Ectodermal cell (in vitro differentiated cells): ENCODE measurements around the gene MBTD1.

Source experiments
- H3K27ac ChIP-seq: 2 replicates; pipeline ENCODE4 v1.7.0; 2013; ENCODE audit warnings: mild to moderate bottlenecking, low read depth, low read length; ENCODE audit not compliant: insufficient read depth, poor library complexity, severe bottlenecking
- H3K27me3 ChIP-seq: 2 replicates; pipeline ENCODE4 v1.7.0; 2013; ENCODE audit warnings: mild to moderate bottlenecking, low read length; ENCODE audit not compliant: insufficient read depth, control insufficient read depth, poor library complexity, severe bottlenecking
- H3K36me3 ChIP-seq: one replicate; pipeline ENCODE4 v1.7.0; 2013; ENCODE audit warnings: low read length; ENCODE audit not compliant: control insufficient read depth, insufficient read depth
- H3K4me1 ChIP-seq: one replicate; pipeline ENCODE4 v1.7.0; 2013; ENCODE audit warnings: low read length; ENCODE audit not compliant: control insufficient read depth, insufficient read depth
- H3K4me3 ChIP-seq: 2 replicates; pipeline ENCODE4 v1.7.0; 2013; ENCODE audit warnings: low read depth, low read length, control low read depth; ENCODE audit not compliant: insufficient read depth
- H3K9me3 ChIP-seq: 2 replicates; pipeline ENCODE4 v1.7.0; 2013; ENCODE audit warnings: mild to moderate bottlenecking, low read length, moderate library complexity; ENCODE audit not compliant: control insufficient read depth
- WGBS, 2 experiments: methylation state at CpG; one replicate each; pipeline ENCODE4 v1.1.7; 2013; ENCODE audit warnings: missing lambda C conversion rate in 2 of 2; 5-methylcytosine and 5-hydroxymethylcytosine counted together

The MBTD1 gene

DNA sequence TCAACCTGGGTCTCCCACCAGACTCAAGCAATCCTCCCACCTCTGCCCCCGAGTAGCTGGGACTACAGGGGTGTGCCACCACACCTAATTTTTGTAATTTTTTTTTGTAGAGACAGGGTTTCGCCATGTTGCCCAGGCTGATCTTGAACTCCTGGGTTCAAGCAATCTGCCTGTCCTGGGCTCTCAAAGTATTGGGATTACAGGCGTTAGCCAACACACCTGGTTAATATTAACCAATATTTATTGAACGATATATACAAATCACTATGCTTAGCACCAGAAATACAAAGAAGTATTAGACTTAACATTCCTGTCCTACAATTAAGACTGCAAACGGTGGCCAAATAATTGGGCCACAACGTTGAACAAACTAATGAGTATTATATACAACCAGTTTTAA is 4.2 kb downstream of the MBTD1 start:
- Histone ChIP-seq H3K27ac (no peak overlapping the region), H3K4me3 (no peak overlapping the region), H3K9me3 (no peaks in the 10 kb centered on the region), H3K4me1 (peaks cover 12% of the 10 kb centered on the region), H3K27me3 (no peaks in the 10 kb centered on the region), H3K36me3 (peaks cover 5% of the 10 kb centered on the region)
- 94% methylated on average over 4 to 6 of the region's 6 CpGs for WGBS, 2 experiments

DNA sequence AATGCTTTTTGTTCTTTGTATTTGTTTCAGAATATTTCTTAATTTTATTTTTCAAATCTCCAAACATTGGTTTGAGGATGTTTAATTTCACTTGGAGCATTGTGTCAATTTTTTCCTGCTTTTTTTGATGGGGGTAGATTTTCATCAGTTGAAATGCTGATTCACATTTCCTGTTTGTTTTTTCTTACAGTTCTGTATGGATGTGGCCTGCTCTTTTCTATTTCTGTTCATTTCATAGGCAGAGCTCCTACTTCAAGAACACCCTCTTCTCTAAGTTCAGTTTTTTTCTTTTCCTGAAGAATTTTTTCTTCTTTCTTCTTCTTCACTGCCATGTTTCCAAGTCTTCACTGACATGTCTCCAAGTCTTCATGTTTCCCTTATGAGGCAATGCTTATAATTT is 8.8 kb downstream of the MBTD1 start:
- no peaks in the 10 kb centered on the region for H3K9me3 ChIP-seq
- no peak overlapping the region for H3K27ac ChIP-seq
- H3K4me3 ChIP-seq, result no peak overlapping the region
- peaks cover 5% of the 10 kb centered on the region for H3K36me3 ChIP-seq
- no peaks in the 10 kb centered on the region for H3K4me1 ChIP-seq
- H3K27me3 ChIP-seq, result no peaks in the 10 kb centered on the region

DNA sequence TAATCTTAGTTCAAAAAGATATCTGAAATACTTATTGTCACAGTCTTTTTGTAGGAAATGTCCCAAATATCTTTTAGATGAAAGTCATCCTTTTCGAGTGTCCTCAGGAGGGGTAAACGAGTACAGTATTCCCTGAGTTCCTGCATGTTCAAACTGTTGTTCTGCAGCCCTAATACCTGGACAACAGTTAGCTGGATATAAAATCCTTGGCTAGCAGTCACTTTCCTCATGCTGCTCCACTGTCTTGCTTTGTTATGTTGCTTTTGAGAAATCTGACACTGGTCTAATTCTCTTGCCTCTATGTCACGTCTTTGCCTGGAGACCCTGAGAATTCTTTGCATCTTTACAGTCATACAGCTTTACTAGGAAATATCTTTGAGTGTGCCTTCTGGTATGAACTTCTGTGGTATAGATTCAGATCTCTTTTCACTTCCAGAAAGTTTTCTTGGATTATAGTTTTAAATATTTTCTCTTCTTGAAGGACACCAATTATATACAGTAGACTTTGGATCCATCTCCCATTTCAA is 9.5 kb downstream of the MBTD1 start:
- Histone ChIP-seq H3K9me3 (no peaks in the 10 kb centered on the region), H3K36me3 (peaks cover 5% of the 10 kb centered on the region), H3K27ac (no peak overlapping the region), H3K27me3 (no peaks in the 10 kb centered on the region), H3K4me1 (no peaks in the 10 kb centered on the region), H3K4me3 (no peak overlapping the region)
- WGBS, 2 experiments, result 97 to 98% methylated on average over 3 of the region's 3 CpGs

DNA sequence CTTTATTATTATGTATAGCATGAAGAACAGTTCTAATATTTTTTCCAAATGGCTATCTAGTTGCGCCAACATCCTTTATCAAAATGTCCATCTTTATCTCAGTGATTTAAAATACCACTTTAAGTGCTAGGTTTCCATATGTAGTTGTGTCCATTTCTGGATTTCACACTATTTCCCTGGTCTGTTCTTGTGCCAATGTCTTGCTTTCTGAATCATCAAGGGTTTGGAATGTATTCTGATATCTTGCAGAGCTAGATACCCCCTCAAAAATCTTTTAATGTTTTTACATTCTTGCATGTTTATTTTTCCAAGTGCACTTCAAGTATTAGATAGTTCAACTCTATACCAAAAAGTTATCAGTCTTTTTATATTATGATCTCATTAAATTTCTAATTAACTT is 14.3 kb downstream of the MBTD1 start:
- 92 to 100% methylated on average over 1 of the region's 1 CpG for WGBS, 2 experiments
- Histone ChIP-seq H3K27me3 (no peaks in the 10 kb centered on the region), H3K4me1 (no peaks in the 10 kb centered on the region), H3K27ac (no peak overlapping the region), H3K4me3 (no peak overlapping the region), H3K9me3 (no peaks in the 10 kb centered on the region), H3K36me3 (no peaks in the 10 kb centered on the region)

DNA sequence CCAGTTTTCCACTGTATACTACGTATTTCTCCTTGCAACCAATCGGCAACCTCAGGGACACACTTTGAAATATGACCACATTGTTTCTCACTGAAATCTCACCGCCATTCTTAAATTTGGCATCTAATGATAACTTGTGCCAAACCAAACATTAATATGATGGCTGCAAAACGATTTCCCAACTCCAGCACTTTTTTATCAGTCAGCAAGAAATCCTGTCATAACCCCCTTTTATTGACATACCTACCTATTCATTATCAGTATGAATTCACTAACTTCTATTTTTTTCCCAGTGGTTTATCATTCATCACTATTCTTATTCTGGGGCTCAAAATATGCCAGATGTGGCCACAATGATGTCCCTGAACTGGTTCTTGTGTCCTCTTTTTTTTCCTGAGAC is 15.8 kb downstream of the MBTD1 start:
- Histone ChIP-seq H3K27ac (no peak overlapping the region), H3K9me3 (no peaks in the 10 kb centered on the region), H3K4me3 (no peak overlapping the region), H3K27me3 (no peaks in the 10 kb centered on the region), H3K4me1 (no peaks in the 10 kb centered on the region), H3K36me3 (no peaks in the 10 kb centered on the region)
- 93 to 95% methylated on average over 4 of the region's 4 CpGs for WGBS, 2 experiments

DNA sequence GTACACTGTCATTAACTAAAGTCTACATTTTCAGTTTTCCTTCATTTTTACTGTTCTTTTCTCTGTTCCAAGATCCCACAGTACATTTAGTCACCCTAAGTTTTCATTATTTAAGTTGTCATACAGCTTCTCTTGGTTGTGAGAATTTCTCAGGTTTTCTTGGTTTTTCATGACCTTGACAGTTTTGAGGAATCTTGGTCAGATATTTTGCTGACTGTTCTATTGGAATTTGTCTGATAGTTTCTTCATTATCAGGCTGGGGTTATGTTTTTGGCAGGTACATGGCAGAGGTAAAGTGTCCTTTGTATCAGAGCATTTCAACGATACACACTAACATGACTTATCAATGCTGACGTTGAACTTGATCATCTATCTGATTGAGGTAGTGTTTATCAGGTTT is 19.6 kb downstream of the MBTD1 start:
- no peaks in the 10 kb centered on the region for H3K36me3 ChIP-seq
- H3K27ac ChIP-seq, result no peak overlapping the region
- H3K4me1 ChIP-seq, result no peaks in the 10 kb centered on the region
- 81 to 100% methylated on average over 2 of the region's 2 CpGs for whole genome bisulfite sequencing, 2 experiments
- no peaks in the 10 kb centered on the region for H3K27me3 ChIP-seq
- H3K9me3 ChIP-seq, result no peaks in the 10 kb centered on the region
- H3K4me3 ChIP-seq, result no peak overlapping the region

DNA sequence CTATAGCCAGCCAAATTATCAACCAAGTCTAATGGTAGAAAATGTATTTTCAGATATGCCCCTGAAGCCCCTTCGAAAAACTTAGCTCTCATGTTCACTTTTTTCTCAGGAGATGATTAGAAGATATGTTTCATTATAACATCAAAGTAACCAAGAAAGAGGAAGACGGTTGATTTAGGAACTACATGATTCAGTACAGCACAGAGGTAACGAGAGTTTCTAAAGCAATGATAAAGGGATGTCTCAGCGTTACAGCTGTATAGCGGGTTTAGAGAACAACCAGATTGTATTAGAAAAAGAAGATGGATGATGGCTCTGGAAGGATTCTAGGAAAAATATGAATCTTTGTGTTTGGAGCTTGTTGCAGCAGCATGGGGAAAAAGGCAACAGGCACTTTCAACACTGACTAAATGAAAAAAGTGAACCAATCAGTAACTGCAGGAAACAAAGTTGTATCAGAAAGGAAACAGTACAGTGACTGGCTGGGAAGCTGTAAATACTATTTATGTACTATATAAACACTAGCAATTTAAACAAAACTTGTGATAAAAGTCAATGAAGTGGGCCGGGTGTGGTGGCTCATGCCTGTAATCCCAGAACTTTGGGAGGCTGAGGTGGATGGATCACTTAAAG is 21.5 kb downstream of the MBTD1 start:
- H3K27ac ChIP-seq, result no peak overlapping the region
- 98% methylated on average over 5 to 6 of the region's 6 CpGs for WGBS, 2 experiments
- H3K27me3 ChIP-seq, result no peaks in the 10 kb centered on the region
- no peaks in the 10 kb centered on the region for H3K36me3 ChIP-seq
- no peaks in the 10 kb centered on the region for H3K9me3 ChIP-seq
- no peak overlapping the region for H3K4me3 ChIP-seq
- no peaks in the 10 kb centered on the region for H3K4me1 ChIP-seq

DNA sequence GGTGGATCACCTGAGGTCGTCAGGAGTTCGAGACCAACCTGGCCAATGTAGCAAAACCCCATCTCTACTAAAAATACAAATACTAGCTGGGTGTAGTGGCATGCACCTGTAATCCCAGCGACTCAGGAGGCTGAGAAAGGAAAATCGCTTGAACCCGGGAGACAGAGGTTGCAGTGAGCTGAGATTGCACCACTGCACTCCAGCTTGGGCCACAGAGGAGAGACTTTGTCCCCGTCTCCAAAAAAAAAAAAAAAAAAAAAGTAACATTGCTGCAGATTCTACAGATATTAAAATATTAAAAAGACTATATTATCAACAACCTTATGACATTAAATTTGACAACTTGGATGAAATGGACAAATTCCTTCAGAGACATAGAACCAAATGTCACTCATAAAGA is 25.7 kb downstream of the MBTD1 start:
- no peaks in the 10 kb centered on the region for H3K27me3 ChIP-seq
- WGBS, 2 experiments, result 92 to 93% methylated on average over 5 of the region's 6 CpGs
- no peak overlapping the region for H3K4me3 ChIP-seq
- no peaks in the 10 kb centered on the region for H3K4me1 ChIP-seq
- H3K9me3 ChIP-seq, result no peaks in the 10 kb centered on the region
- no peak overlapping the region for H3K27ac ChIP-seq
- H3K36me3 ChIP-seq, result no peaks in the 10 kb centered on the region

DNA sequence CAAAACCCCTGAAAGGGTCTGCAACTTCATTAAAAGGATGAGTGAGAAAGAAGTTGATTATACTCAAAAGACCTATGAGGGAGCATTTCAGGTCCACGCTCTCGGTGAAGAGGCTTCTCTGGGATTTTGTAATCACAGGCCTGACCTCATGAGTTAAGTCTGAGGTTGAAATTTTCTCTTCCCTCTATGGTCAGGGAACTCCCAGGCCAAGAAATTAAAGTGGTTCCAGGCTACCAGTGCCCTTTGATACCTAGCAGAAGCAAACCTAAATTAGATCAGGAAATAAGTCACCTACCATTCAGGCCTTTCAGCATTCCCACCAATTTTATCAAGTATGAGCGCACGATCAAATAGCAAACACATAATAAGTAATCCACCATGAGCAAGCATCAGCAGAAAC is 27.9 kb downstream of the MBTD1 start:
- Histone ChIP-seq H3K4me3 (no peak overlapping the region), H3K27me3 (no peaks in the 10 kb centered on the region), H3K9me3 (no peaks in the 10 kb centered on the region), H3K27ac (no peak overlapping the region), H3K36me3 (no peaks in the 10 kb centered on the region), H3K4me1 (no peaks in the 10 kb centered on the region)
- 94% methylated on average over 4 of the region's 4 CpGs for WGBS, 2 experiments

DNA sequence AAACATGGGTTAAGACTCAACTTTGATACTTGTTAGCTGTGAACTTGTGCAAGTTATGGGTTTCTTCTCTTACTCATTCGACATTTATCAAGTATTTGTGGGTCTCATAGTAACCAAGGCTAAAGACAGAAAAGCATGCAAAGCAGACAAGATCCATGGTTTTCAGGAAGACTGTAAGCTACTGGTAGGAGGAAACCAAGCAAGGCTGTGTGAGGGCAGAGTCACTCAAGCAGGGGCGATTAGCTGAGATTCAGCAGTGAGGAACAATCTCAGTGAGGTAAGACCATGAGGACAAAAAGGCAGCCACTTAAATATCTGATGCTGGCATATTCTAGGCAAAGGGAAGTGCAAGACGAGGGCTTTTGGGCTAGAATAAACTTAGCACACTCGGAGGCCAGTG is 29.5 kb downstream of the MBTD1 start:
- Histone ChIP-seq H3K4me1 (no peaks in the 10 kb centered on the region), H3K4me3 (no peak overlapping the region), H3K27ac (no peak overlapping the region), H3K27me3 (no peaks in the 10 kb centered on the region), H3K36me3 (no peaks in the 10 kb centered on the region), H3K9me3 (no peaks in the 10 kb centered on the region)
- WGBS, 2 experiments, result 93 to 94% methylated on average over 4 of the region's 4 CpGs

DNA sequence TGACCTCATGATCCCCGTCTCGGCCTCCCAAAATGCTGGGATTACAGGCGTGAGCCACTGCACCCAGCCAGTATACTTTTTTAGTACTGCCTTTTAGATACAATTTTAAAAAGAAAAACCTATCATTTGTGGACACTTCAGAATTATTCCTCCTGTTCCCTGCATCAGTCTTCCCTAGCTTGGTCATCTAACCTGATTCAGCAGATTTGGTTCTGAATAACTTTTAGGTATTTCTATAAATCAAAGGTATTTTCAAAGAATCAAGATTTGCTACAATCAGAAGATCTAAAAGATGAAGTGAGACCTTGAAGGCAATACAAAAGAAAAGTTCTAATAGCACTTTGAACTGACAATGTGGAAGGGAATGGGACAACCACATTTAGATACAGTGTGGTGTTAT is 30.0 kb downstream of the MBTD1 start:
- Histone ChIP-seq H3K4me3 (no peak overlapping the region), H3K27me3 (no peaks in the 10 kb centered on the region), H3K27ac (no peak overlapping the region), H3K9me3 (no peaks in the 10 kb centered on the region), H3K4me1 (no peaks in the 10 kb centered on the region), H3K36me3 (no peaks in the 10 kb centered on the region)
- WGBS, 2 experiments, result 93% methylated on average over 3 of the region's 3 CpGs
